GM13977 (cell line): ENCODE data around the gene LAMA5.

Source experiments
- DNase-seq: peaks from one replicate; pipeline ENCODE4 v3.0.0; 2012; ENCODE audit warnings: low spot score
- in situ Hi-C: fragments of 300-500 bp; cut with MboI; formaldehyde crosslinking; loops from one replicate; pipeline ENCODE4 v1.12.0; 2022; ENCODE audit warnings: low sequenced_read_pairs, low pct_unique_long_range_greater_than_20kb, mixed read lengths, inconsistent platforms; ENCODE audit not compliant: unreplicated experiment
- TF ChIP-seq, protein P1 (sequence below): IDR thresholded peaks from 2 replicates; pipeline ENCODE4 v1.5.1; 2012; ENCODE audit warnings: mild to moderate bottlenecking, control low read depth; ENCODE audit not compliant: insufficient read depth; ENCODE audit errors: extremely low read depth, missing control alignments

The LAMA5 gene

DNA sequence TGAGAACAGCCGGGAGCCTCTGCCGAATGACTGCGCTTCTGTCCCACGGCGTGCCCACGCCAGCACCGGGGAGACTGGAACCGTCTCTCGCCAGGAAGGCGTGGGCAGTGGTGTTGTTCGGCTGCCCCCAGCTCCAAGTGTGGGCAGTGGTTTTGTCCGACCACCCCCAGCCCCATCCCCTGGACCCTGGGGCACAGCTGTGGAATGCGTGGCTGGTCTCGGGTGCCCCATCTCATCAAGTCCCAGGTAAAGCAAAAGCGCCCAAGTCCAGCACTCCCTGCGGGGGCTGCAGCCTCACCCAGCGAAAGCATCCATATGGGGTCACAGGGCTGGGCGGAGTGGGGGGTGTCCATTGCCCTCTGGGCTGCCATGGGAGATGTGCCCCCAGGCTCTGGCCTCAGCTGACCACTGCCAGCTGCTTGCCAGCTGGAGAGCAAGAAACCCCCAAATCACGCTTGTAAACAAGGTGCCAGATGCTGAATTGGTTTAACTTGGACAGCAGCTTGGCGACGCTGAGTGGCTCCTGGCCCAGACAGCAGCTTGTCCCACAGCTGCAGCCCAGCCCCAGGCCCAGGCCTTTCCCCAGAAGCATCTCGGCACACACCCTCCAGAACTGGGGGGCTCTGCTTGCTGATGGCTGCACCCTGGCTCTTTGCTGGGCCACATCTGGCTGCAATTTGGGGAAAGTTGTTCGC, 35.5 kb upstream of the LAMA5 start:
- TF ChIP-seq, protein P1, sequence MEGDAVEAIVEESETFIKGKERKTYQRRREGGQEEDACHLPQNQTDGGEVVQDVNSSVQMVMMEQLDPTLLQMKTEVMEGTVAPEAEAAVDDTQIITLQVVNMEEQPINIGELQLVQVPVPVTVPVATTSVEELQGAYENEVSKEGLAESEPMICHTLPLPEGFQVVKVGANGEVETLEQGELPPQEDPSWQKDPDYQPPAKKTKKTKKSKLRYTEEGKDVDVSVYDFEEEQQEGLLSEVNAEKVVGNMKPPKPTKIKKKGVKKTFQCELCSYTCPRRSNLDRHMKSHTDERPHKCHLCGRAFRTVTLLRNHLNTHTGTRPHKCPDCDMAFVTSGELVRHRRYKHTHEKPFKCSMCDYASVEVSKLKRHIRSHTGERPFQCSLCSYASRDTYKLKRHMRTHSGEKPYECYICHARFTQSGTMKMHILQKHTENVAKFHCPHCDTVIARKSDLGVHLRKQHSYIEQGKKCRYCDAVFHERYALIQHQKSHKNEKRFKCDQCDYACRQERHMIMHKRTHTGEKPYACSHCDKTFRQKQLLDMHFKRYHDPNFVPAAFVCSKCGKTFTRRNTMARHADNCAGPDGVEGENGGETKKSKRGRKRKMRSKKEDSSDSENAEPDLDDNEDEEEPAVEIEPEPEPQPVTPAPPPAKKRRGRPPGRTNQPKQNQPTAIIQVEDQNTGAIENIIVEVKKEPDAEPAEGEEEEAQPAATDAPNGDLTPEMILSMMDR: no peak
- DNase-seq: no peak
- in situ Hi-C loops: no loop called here

DNA sequence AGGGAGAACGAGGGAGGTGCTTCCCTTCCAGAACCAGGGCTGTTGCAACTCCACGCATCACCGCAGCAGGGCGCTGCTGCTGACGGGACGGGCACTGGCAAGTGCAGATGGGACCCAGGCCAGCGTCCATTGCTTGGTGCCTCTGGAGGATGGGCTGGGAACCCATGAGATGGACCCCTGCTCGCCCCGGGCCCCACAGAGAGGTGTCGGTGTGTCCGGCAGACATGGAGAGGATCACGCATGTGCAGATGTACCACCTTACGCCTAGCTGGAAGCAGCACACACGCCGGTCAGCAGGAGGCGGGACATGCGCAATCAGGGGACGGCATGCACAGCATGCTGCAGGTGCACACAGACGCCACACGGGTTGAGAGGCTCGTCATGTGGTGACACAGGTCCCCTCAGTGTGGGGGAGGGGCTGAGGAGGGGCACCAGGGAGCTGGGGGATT, 34.2 kb upstream of the LAMA5 start:
- in situ Hi-C loops: no loop called here
- no peak for DNase-seq
- TF ChIP-seq, protein P1: no peak

- in situ Hi-C loops: no loop called here
- no peak for DNase-seq
- TF ChIP-seq, protein P1: no peak
Measured at GRCh38 chr20:62400541-62400940, 33.4 kb upstream of the LAMA5 start.

- in situ Hi-C loops: no loop called here
Measured at GRCh38 chr20:62400021-62400420, 32.9 kb upstream of the LAMA5 start.

GRCh38 chr20:62398120-62398821, 31.2 kb upstream of the LAMA5 start:
- DNase-seq: no peak
- TF ChIP-seq, protein P1: no peak
- in situ Hi-C loops: no loop called here

More at GRCh38 chr20:62400021-62400420, 32.9 kb upstream of the LAMA5 start:
- TF ChIP-seq, protein P1: no peak
- no peak for DNase-seq

DNA sequence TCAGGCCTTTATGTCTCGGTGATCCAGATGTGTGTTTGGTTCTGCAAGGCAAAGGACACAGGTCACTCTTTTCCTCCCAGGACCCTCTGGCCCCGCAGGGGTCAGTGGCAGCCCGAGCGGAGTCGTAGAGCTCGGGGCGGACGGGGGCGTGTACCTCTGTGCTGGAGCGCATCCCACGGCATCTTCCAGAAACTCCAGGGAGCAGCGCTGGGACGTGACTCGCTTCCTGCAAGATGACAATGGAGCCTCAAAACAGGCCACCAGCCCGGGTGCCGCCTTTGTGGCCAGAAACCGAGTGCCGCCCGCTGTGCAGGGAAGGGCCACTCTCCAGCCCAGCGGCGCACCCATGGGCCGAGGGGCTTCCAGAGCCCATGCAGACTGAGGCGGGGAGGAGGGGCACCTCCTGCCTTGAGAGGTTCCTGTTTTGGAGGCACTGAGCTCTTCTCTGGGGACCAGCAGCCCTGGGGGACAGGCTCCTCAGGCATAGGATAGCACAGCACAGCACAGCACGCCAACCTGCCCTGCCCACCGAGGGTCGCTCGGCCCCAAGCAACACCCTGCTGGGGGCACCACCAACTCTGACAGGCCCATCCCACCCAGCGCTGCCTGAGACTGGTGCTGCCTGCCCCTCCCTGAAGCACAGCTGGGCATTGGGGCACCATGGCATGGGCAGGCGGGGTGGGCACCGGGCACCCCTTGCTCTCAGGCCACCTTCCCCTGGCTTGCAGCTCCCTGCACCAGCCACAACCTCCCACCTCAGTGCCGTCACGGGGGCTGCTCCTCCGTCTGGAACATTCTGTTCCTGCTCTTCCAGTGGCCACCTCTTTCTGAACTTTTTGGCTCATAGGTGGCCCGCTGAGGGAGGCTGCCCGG, 29.5 kb upstream of the LAMA5 start:
- no peak for DNase-seq
- in situ Hi-C loops: no loop called here
- TF ChIP-seq, protein P1: no peak
